Neuron (in vitro differentiated cells): Measurements from ENCODE around the gene PKNOX2.

Source experiments
- H2AFZ ChIP-seq: one replicate; pipeline ENCODE4 v1.6.1; 2013; ENCODE audit warnings: low read depth, mild to moderate bottlenecking, inconsistent platforms, low read length, moderate library complexity
- H3K27me3 ChIP-seq: one replicate; pipeline ENCODE4 v1.6.1; 2013; ENCODE audit warnings: low read length; ENCODE audit not compliant: insufficient read depth
- H3K36me3 ChIP-seq: one replicate; pipeline ENCODE4 v1.6.1; 2013; ENCODE audit warnings: low read length; ENCODE audit not compliant: insufficient read depth
- H3K4me1 ChIP-seq: one replicate; pipeline ENCODE4 v1.6.1; 2013; ENCODE audit warnings: low read length; ENCODE audit not compliant: insufficient read depth
- H3K4me3 ChIP-seq: 2 replicates; pipeline ENCODE4 v1.5.1; 2013; ENCODE audit warnings: mild to moderate bottlenecking, low read length, moderate library complexity
- H3K9me3 ChIP-seq: one replicate; pipeline ENCODE4 v1.6.1; 2013; ENCODE audit warnings: low read length

Gene PKNOX2

DNA sequence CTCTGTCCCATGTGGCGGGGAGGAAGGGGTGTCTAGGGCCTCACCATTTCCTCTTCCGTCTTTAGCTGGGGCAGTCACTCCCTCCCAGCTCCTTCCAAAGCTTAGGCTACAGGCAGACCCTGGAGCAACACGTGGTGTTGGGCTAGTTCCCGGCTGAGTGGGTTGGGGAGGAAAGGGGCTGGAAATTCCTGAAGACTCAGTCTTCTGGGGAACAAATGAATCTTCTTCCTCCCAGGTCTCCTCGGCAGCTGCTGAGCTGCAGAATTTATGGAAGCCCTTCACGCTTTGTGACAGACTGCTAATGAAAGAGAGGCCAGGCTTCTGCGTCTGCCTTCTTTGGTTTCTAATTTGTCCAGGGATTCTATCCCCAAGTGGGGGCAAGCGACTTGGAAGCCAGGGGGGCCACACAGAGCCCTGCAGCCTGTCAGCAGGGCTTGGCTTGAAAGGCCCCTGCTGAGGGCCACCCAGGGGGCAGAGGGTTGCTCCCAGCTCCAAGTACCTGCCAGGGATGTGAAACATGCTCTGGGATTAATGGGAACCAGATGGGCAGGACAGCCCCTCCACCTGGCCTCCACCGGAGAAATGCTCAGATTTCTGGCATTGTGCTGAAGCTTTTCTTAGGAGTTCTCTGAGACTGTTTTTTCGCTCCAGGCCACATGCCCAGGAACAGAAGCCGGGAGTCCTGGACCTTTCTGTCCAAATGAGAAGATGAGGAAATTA lies 123.1 kb downstream of the PKNOX2 start:
- H3K4me1 ChIP-seq, result no peaks in the 10 kb centered on the region
- no peaks in the 10 kb centered on the region for H3K36me3 ChIP-seq
- no peak overlapping the region for H3K4me3 ChIP-seq
- no peaks in the 10 kb centered on the region for H3K9me3 ChIP-seq
- H2AFZ ChIP-seq, result no peak overlapping the region
- H3K27me3 ChIP-seq, result no peaks in the 10 kb centered on the region

DNA sequence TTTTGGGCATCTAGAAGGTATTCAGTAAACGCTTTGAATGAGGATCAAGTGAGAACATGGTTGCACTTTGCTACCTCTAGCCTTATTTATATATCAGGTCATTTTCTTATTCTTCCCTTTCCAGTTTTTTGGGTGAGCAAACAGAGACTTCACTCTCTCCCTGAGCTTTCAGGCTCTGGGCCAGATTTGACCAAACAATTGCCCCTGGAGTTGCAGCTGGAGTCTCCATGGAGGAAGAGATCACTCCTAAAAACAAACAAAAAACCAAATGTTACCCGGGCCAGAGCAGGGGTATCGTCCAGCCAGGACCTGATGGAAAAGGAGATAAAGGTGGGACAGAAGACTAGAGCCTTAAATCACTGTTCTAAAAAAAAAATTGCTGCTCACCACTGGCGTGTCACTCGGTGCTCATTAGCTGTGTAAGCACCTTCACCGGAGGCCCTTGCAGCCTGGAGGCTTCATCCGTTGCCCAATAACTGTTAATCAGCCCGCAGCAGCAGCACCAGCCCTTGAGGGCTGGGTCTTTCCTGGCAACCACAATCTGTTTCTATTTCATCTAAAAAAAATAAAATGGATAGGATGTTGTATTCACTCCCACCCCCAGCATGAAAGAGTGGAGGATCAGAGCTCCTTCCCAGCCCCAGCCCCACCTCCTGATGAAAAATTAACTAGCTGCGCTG lies 125.0 kb downstream of the PKNOX2 start:
- Histone ChIP-seq H3K4me1 (no peaks in the 10 kb centered on the region), H3K36me3 (no peaks in the 10 kb centered on the region), H3K9me3 (no peaks in the 10 kb centered on the region), H3K27me3 (no peaks in the 10 kb centered on the region), H3K4me3 (no peak overlapping the region), H2AFZ (no peak overlapping the region)

DNA sequence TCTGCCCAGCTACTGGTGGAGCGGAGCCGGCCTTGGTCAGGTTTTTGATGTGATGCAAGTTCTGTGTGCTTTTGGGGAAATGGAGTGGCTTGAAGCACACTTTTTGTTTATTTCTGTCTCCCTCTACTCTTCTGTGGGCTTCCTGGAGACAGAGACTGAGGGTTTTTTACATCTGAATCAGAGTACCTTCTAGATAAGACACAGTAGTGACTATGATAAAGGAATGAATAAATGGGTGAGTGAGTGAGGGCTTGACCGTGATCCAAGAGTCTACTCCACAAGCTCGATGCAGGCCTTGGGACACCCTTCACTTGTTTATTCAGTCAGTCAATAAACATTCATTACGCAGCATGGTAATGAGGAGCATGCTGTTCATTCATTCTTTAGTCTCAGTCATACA lies 125.7 kb downstream of the PKNOX2 start:
- Histone ChIP-seq H2AFZ (no peak overlapping the region), H3K27me3 (no peaks in the 10 kb centered on the region), H3K36me3 (no peaks in the 10 kb centered on the region), H3K9me3 (no peaks in the 10 kb centered on the region), H3K4me1 (no peaks in the 10 kb centered on the region), H3K4me3 (no peak overlapping the region)

DNA sequence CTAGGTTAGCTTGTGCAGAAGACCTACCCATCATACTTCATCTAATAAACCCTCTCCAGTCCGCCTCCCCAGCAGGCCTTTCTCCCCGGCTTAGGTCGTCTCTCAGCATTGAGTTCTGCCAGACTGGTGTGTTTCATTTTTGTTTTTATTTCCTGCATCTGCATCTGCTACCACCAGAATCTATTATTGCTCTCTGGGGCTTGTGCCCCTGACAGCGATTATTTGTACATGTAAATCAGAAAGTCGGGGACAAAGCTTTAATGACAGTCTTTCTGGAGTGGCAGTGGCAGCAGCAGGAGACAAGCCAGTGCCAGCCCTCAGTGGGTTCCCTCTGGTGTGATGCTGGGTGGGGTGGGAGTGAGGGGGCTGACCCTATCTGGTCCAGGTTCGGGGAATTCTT lies 127.5 kb downstream of the PKNOX2 start:
- Histone ChIP-seq H3K4me3 (no peak overlapping the region), H3K4me1 (no peaks in the 10 kb centered on the region), H3K27me3 (no peaks in the 10 kb centered on the region)

DNA sequence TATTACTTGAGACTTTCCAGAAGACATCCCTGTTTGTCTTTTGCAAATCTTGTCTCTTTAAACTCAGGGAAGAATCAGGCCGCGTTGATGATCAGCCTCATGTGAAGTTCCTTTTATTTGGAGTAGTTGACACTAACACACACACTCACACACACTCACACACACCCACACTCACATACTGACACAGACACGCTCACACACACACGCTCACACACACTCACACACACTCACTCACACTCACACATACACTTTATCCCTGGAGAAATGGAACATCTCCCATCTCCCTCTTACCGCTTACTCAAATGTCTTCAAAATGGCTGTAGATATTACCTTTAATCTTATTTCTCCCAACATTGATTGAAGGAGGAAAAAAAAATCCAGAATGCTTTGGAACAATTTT lies 129.0 kb downstream of the PKNOX2 start:
- no peaks in the 10 kb centered on the region for H3K4me1 ChIP-seq
- no peak overlapping the region for H2AFZ ChIP-seq
- no peak overlapping the region for H3K4me3 ChIP-seq
- H3K36me3 ChIP-seq, result no peaks in the 10 kb centered on the region
- H3K9me3 ChIP-seq, result no peaks in the 10 kb centered on the region
- H3K27me3 ChIP-seq, result no peaks in the 10 kb centered on the region

More for the DNA sequence above, 127.5 kb downstream of the PKNOX2 start:
- H2AFZ ChIP-seq, result no peak overlapping the region
- no peaks in the 10 kb centered on the region for H3K36me3 ChIP-seq
- H3K9me3 ChIP-seq, result no peaks in the 10 kb centered on the region

DNA sequence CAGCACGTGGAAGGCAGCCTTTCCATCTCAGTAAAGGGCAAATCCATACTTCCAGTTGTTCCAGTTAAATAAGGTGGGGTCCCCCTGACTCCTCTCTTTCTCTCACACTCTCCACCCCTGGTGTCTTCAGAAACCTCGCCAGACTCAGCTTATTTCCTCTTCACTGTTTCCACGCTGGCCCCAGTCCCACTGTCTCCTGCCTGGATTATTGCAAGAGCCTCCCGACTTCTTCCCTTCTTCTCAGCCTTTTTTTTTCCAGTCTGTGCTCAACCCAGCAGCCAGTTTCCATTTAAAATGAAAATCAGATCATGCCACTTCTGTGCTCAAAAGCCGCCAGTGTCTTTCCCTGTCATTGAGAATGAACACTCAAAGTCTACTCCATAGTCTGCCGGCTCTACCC lies 131.4 kb downstream of the PKNOX2 start:
- Histone ChIP-seq H3K36me3 (no peaks in the 10 kb centered on the region), H3K27me3 (no peaks in the 10 kb centered on the region), H3K4me1 (no peaks in the 10 kb centered on the region), H2AFZ (no peak overlapping the region), H3K4me3 (no peak overlapping the region), H3K9me3 (no peaks in the 10 kb centered on the region)

DNA sequence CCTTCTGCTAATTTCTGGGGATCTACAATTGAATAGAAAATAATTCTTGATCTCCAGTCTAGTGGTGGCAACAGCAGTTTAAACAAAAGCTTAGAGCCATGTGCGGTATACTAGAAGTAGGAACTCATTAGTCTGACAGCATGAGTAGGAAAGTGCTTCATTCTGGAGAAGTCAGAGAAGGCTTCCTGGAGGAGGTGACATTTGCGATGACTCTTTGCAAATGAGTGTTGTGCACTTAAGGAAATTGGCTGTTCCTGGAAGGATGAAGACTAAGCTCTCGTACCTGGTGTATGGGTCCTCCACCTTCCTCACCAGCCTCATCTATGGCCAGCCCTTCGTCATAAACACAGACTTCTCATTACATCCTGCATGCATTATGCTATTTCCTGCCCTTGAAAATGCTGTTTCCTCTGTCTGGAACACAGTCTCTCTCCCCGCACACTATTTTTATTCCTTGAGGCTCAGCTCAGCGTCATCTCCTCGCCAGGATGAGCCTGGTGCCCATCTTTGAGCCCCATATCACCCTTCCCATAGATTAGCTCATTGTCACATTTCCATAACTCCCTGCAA lies 132.9 kb downstream of the PKNOX2 start:
- no peaks in the 10 kb centered on the region for H3K36me3 ChIP-seq
- H3K4me1 ChIP-seq, result no peaks in the 10 kb centered on the region
- H3K4me3 ChIP-seq, result no peak overlapping the region
- H2AFZ ChIP-seq, result no peak overlapping the region
- H3K27me3 ChIP-seq, result no peaks in the 10 kb centered on the region
- H3K9me3 ChIP-seq, result no peaks in the 10 kb centered on the region

DNA sequence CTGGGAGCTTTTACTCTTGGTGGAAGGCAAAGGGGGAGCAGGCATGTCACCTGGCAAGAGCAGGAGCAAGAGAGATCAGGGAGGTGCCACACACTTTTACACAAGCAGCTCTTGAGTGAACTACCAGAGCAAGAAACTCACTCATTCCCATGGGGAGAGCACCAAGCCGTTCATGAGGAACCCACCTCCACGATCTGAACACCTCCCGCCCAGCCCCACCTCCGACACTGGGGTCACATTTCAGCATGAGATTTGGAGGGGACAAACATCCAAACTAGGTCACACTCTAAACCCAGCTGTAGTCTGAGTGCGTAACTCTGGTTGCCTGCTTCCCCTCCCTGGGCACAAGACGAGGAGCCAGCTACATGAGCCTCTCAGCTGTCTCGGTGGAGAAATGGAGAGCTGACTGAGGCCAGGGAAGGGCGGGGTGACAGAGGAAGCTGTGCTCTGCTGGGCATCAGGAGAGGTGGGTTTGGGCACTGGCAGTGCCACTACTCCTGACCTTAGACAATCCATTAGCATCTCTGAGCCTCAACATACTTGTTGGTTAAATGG lies 134.6 kb downstream of the PKNOX2 start:
- Histone ChIP-seq H3K4me3 (no peak overlapping the region), H2AFZ (no peak overlapping the region), H3K27me3 (no peaks in the 10 kb centered on the region), H3K9me3 (no peaks in the 10 kb centered on the region), H3K4me1 (no peaks in the 10 kb centered on the region), H3K36me3 (no peaks in the 10 kb centered on the region)

DNA sequence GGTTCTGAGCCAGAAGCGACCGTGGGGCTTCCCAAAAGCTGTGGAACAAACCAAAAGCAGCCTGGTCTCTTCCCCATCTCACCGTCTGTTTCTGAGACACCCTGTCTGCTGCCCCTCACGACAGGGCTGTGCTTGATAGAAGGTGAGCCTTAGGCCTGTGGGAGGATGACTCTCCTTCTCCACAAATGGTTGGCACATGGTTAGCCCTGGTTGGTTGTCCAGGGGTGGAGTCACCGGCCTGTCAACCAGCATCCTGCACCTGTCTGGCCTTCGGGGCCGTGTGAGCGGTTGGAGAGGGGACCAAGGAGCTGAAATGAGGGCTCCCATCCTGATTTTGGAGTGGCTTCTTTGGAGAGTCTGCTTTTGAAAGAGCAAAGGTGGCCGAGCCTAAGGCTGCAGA lies 135.3 kb downstream of the PKNOX2 start:
- Histone ChIP-seq H3K36me3 (no peaks in the 10 kb centered on the region), H3K4me1 (no peaks in the 10 kb centered on the region), H3K27me3 (no peaks in the 10 kb centered on the region), H3K9me3 (no peaks in the 10 kb centered on the region), H2AFZ (no peak overlapping the region), H3K4me3 (no peak overlapping the region)

DNA sequence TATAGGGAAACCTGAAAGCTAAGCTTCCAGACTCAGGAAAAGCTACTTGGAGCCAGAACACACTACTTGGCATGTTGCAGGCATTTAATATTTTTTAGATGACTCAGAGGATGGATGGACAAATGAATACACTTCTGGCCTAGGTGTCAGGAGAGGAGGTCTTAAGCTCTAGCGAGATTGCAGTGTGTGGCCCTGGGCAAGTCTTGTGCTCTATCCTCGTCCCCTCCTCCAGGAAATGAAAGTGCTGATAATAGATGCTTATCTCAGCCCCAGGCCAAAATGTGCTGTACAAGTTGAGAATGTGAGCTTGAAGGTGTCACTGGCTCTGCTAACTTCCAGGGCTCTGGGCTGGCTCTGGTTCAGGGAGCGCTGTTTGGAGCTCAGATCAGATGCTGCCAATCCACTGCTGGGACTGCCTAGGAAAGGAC lies 136.3 kb downstream of the PKNOX2 start:
- no peaks in the 10 kb centered on the region for H3K27me3 ChIP-seq
- H3K4me1 ChIP-seq, result no peaks in the 10 kb centered on the region
- H3K9me3 ChIP-seq, result no peaks in the 10 kb centered on the region
- H3K36me3 ChIP-seq, result no peaks in the 10 kb centered on the region
- no peak overlapping the region for H2AFZ ChIP-seq
- no peak overlapping the region for H3K4me3 ChIP-seq

DNA sequence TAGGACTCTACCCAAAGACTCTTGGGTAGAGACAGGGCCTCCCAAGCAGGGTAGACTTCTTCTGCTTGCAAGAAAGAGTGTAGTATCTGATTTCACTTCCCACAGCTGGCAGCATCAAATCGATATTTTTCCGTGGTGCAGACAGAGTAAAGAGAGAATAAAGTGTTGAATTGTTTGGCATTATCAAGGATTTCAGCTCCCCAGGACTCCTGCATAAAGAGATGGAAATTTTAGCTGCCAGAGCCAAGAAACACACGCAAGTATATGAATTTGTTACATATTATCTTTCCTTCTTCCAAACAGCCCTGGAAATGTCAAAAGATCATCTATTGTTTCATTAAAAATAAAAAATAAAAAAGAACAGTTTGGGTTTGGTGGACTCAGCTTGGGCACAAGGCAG lies 136.8 kb downstream of the PKNOX2 start:
- no peaks in the 10 kb centered on the region for H3K4me1 ChIP-seq
- no peaks in the 10 kb centered on the region for H3K9me3 ChIP-seq
- H3K4me3 ChIP-seq, result no peak overlapping the region
- H2AFZ ChIP-seq, result no peak overlapping the region
- H3K27me3 ChIP-seq, result no peaks in the 10 kb centered on the region
- no peaks in the 10 kb centered on the region for H3K36me3 ChIP-seq

DNA sequence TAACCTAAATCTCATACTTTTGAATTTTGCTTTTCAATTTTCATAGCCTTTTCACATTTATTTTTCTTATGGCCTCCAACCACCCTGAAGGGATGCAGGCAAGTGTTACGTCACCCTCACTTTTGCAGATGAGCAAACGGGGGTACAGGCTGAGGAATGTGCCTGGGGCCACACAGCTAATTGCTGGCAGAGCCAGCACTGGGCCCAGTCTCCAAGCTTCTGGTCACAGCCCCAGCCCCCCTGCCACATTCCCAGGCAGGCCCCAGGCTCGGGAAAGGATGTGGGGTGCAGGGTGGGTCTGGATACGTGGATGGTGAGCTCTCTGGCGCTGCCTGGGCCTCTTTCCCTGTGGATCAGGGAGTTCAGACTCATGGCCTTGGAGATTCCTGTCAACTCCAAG lies 138.6 kb downstream of the PKNOX2 start:
- H3K36me3 ChIP-seq, result no peaks in the 10 kb centered on the region
- no peaks in the 10 kb centered on the region for H3K9me3 ChIP-seq
- no peak overlapping the region for H3K4me3 ChIP-seq
- H2AFZ ChIP-seq, result no peak overlapping the region
- H3K27me3 ChIP-seq, result no peaks in the 10 kb centered on the region
- no peaks in the 10 kb centered on the region for H3K4me1 ChIP-seq

DNA sequence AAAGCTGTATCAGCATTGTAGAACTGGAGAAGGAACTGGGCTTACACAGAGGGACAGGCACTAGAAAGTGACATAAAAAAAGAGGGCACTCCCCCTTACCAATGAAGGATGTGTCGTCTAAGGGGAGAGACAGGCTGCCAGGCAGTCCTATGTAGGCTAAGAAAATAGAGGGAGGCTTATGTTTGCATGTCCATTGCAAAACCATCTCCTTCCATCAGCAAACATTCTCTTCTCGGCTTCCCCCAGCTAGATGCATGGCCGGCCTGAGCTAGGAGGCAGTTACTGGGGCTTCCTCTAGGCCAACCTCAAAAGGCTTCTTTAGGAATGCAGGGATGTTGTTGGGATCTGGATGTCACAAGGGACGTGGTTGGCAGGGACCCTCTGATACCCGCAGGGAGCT lies 139.1 kb downstream of the PKNOX2 start:
- Histone ChIP-seq H2AFZ (no peak overlapping the region), H3K36me3 (no peaks in the 10 kb centered on the region), H3K4me3 (no peak overlapping the region), H3K27me3 (no peaks in the 10 kb centered on the region), H3K9me3 (no peaks in the 10 kb centered on the region), H3K4me1 (no peaks in the 10 kb centered on the region)
